ENCODE measurements around the gene THEM5.

Gene THEM5

GRCh38 chr1:151839082-151839412 lies 14.5 kb downstream of the THEM5 start:
- no peak for DNase-seq

- DNase-seq, result no peak
These were observed 15.1 kb downstream of the THEM5 start for GRCh38 chr1:151838222-151839081.

GRCh38 chr1:151837884-151838221 lies 15.7 kb downstream of the THEM5 start:
- DNase-seq, result no peak

GRCh38 chr1:151837197-151837596 lies 16.3 kb downstream of the THEM5 start:
- no peak for DNase-seq

GRCh38 chr1:151835596-151835995 lies 17.9 kb downstream of the THEM5 start:
- no peak for DNase-seq

- DNase-seq, result no peak
These were observed 19.3 kb downstream of the THEM5 start for GRCh38 chr1:151834239-151834638.

GRCh38 chr1:151833172-151833900 lies 20.2 kb downstream of the THEM5 start:
- DNase-seq, result no peak

GRCh38 chr1:151832318-151832980 lies 21.1 kb downstream of the THEM5 start:
- DNase-seq, result peak; percentile 31 to 85

GRCh38 chr1:151831605-151832004 lies 21.9 kb downstream of the THEM5 start, which contains the start of gene RORC:
RORC (minus strand) TSS chr1:151831802; CDS start chr1:151831764, 38 bp downstream.
- no peak for DNase-seq

GRCh38 chr1:151831256-151831591 lies 22.3 kb downstream of the THEM5 start:
- no peak for DNase-seq

- DNase-seq, result no peak
These were observed 23.5 kb downstream of the THEM5 start for GRCh38 chr1:151830055-151830454.

GRCh38 chr1:151829352-151830046 lies 24.0 kb downstream of the THEM5 start:
- no peak for DNase-seq

- DNase-seq, result no peak
These were observed 24.6 kb downstream of the THEM5 start for GRCh38 chr1:151828921-151829320.

- no peak for DNase-seq
These were observed 25.7 kb downstream of the THEM5 start for GRCh38 chr1:151827853-151828252.

GRCh38 chr1:151825751-151826660 lies 27.5 kb downstream of the THEM5 start:
- peak in 1 of 2 experiments; percentile 15 for DNase-seq

- DNase-seq, result no peak
These were observed 28.3 kb downstream of the THEM5 start for GRCh38 chr1:151825204-151825603.

GRCh38 chr1:151823175-151823574 lies 30.3 kb downstream of the THEM5 start:
- no peak for DNase-seq

- no peak for DNase-seq
These were observed 31.1 kb downstream of the THEM5 start for GRCh38 chr1:151822404-151822803.

- peak in 1 of 2 experiments; percentile 38 for DNase-seq
These were observed 32.6 kb downstream of the THEM5 start for GRCh38 chr1:151820940-151821339.

- no peak for DNase-seq
These were observed 33.4 kb downstream of the THEM5 start for GRCh38 chr1:151819976-151820623.

- DNase-seq, result no peak
These were observed 34.2 kb downstream of the THEM5 start for GRCh38 chr1:151819227-151819835.

Data from NCI-H446 (cell line).